ENCODE data around the gene FCRLA.
"Not testable (repeated sequence)": the region's sequence is repeated elsewhere in the genome, so short reads cannot be mapped to it uniquely, and the experiment has no call there.

FCRLA gene

DNA sequence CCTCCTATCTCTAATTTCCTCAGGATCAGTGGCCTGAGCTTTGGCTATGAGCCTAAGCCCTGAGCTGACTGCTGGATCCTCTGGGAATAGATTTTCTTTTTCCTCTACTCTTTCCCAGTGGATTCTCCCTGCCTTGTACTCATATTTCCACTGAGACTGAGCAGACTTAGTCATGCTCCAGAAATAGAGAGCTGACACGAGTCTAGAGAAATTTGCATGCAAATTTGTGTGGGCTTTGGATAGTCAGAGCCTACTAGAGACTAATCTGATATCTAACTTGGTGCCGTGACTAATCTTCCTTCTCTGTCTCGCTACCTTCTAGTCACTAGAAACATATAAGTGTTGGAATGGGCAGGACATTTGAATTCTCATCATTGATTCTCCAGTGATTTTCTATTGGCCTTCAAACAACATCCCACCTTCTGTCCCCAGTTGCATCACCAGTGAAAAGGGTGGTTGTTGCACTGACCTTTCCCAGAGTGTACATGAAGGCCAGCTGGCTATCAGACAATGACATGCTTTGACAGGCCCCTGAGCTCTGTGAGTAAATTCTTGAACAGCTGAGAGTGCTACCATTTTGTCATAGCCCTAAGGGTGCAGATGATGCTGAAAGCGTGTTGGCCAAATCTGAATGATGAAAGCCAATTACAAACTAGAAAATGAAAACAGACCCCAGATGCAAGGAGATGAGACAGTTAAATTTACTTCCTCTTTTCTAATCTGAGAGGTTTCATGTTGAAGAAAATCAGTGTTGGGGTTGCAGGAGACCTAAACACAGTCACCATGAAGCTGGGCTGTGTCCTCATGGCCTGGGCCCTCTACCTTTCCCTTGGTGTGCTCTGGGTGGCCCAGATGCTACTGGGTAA, at the start of gene FCRLA:
Gene FCRLA (plus strand): TSS at position 748 of the 866 bp plus-strand sequence. CDS start 36 bp downstream, at position 784.
- no peak for DNase-seq

GRCh38 chr1:161658524-161658923, 48.5 kb upstream of the FCRLA start:
- not testable (repeated sequence) for DNase-seq

- not testable (repeated sequence) for DNase-seq
Observed at GRCh38 chr1:161661660-161662311, 45.2 kb upstream of the FCRLA start.

DNA sequence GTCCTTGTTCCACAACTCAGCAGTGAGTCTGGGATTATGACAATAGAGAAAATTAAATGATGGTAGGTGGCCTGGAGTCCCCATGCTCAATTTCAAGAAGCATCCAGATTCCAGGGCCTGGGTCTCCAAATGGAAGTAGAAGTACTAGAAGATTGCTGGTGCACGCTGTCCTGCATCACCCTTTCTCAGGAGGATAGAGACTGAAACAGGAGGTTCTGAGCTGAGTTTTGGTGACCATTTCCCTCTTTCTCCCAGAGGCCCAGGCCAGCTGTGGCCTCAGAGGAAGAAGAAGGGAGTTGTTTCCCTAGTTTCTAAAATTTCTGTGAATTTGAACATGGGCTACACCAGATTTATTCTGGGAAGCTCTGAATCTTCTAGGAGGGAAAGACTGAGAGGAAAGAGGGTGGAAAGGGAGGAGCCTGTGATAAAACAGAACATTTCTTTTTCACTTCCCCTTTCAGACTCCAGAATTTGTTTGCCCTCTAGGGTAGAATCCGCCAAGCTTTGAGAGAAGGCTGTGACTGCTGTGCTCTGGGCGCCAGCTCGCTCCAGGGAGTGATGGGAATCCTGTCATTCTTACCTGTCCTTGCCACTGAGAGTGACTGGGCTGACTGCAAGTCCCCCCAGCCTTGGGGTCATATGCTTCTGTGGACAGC, 44.2 kb upstream of the FCRLA start, which contains the start of gene FCGR2B:
Gene FCGR2B (plus strand): TSS at position 460 of the 656 bp plus-strand sequence. CDS start 99 bp downstream, at position 559.
- DNase-seq = not testable (repeated sequence)

DNA sequence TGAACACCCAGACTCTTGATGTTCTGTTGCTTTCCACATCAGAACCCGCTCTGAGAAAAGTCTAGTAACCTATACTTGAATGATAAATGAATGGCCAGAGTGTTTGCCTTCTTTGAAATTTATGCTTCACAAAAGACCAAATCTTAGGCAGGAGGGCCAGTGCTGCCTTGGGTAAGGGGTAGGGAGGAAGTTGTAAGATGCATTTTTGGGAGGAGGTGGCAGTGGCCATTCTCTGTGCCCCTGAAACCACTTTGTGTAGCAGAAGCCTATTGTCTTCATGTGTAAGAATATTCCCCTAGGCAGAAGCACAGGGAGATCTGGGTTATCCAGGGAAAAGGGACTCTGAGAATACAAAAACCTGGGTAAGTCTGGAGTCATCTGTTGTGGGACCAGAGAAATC, 43.5 kb upstream of the FCRLA start:
- DNase-seq = not testable (repeated sequence)

GRCh38 chr1:161664689-161665088, 42.3 kb upstream of the FCRLA start:
- DNase-seq = not testable (repeated sequence)

GRCh38 chr1:161671045-161672020, 35.7 kb upstream of the FCRLA start:
- DNase-seq = not testable (repeated sequence)

DNA sequence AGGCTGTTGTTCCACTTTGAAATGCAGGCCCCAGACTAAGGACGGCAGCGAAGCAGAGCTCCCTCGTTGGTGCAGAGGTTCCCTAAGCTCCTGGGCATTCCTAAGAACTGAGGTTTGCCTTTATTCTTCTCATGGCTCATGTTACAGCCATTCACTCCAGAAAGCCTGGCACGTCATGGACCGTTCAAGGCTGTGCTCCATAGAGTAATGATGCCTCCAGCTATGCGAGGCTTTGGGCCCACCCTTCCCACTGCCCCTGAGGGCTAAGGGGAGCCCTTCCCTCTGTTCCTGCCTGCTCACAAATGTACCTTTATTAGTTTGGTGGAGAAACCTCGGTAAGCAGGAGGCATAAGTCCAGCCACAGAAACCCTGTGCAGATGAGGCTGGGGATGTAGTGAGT, 33.6 kb upstream of the FCRLA start:
- DNase-seq = not testable (repeated sequence)

- DNase-seq = not testable (repeated sequence)
Observed at GRCh38 chr1:161674447-161674846, 32.6 kb upstream of the FCRLA start.

- not testable (repeated sequence) for DNase-seq
Observed at GRCh38 chr1:161674908-161675307, 32.1 kb upstream of the FCRLA start.

DNA sequence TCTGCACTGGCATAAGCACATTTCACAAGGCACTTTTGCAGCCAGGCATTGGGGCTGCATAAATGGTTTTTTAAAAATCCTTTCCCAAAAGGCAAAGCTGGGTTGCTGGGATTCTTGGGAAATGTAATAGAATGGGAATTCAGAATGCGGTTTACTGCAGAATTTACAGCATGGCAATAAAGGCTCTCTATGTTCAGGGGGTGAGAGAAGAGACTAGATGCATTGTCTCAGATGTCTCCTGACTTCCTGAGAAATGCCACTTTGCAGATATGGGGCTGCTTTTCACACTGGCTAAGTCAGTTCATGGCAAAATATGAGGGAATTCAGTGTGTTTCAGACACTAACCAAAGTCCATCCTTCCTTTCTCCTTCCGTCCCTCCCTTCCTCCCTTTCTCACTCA, 30.6 kb upstream of the FCRLA start:
- DNase-seq = no peak

DNA sequence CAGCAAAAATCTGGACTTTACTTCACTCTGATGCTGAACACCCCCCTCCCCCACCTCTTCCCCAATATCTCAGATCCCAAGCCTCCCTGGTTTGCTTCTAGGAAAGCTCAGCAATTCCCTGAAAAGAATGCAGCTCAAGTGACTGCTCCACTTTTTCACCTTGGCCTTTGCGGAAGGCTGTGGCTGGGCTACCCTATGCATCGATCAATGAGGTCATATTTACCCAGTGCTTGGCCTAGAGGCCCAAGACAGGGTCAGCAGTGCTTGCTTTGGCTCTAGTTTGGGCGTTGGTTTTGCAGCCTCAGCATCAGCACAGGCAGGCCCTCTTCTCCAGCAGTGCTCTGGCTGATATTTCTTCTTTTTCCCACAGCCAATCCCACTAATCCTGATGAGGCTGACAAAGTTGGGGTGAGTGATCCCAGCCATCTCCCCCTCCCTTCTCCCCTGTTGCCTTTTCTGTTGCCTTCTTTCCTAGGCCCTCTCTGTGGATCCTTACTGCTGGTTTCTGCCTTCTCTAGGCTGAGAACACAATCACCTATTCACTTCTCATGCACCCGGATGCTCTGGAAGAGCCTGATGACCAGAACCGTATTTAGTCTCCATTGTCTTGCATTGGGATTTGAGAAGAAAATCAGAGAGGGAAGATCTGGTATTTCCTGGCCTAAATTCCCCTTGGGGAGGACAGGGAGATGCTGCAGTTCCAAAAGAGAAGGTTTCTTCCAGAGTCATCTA, 29.9 kb upstream of the FCRLA start:
- DNase-seq = no peak

GRCh38 chr1:161678500-161678899, 28.5 kb upstream of the FCRLA start:
- DNase-seq = no peak

DNA sequence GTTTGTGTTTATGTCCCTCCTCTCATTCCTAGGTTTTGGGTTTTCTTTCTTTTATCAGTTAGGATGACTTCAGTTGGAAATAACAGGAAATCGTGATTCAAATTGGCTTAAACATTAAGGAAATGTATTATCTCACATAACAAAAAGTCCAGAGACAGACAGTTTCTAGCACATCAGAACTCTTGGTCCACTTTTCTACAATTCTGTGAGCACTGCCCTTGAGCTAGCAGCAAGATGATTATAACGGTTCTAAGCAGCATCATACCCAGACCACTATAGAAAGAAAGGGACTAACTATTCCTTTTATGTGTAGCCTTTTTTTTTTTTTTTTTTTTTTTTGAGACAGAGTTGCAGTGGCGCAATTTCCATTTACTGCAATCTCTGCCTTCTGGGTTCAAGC, 25.1 kb upstream of the FCRLA start:
- DNase-seq = no peak

- DNase-seq = no peak
Observed at GRCh38 chr1:161688946-161689345, 18.1 kb upstream of the FCRLA start.

DNA sequence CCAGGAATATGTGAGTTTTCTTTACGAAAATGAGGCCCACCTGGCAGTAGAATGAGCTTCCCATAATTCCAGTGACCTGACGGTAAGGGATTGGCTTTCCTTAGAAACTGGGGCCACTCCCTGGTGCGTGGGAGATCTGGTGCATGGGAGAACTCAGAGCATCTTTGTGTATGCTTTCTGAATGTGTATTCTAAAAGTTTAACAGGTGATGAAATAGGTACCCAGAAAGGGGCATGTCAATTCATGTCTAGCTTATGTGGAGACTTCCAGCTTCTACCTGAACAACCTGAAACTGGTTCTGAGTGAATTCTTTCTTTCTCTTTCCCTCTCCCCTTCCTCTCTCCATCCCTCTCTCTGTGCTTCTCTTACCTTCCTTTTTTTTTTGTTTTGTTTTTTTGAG, 15.2 kb upstream of the FCRLA start:
- no peak for DNase-seq

GRCh38 chr1:161693020-161693712, 13.9 kb upstream of the FCRLA start:
- not testable (repeated sequence) for DNase-seq

DNA sequence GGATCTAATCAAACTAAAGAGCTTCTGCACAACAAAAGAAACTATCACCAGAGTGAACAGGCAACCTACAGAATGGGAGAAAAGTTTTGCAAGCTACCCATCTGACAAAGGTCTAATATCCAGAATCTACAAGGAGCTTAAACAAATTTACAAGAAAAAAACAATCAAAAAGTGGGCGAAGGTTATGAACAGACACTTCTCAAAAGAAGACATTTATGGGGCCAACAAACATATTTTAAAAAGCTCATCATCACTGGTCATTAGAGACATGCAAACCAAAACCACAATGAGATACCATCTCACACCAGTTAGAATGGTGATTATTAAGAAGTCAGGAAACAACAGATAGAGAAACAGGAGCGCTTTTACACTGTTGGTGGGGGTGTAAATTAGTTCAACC, 8.7 kb upstream of the FCRLA start:
- DNase-seq = not testable (repeated sequence)

DNA sequence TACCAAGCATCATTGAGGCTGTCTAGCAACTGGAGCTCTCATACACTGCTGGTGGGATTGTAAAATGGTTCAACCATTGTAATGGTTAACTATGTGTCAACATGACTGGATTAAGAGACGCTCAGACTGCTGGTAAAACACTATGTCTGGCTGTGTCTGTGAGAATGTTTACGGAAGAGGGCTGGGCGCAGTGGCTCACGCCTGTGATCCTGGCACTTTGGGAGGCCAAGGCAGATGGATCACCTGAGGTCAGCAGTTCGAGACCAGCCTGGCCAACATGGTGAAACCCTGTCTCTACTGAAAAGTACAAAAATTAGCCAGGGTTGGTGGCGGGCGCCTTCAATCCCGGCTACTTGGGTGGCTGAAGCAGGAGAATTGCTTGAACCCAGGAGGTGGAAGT, 4.8 kb upstream of the FCRLA start:
- DNase-seq = no peak

GRCh38 chr1:161705537-161705936, 1.5 kb upstream of the FCRLA start:
- no peak for DNase-seq

DNA sequence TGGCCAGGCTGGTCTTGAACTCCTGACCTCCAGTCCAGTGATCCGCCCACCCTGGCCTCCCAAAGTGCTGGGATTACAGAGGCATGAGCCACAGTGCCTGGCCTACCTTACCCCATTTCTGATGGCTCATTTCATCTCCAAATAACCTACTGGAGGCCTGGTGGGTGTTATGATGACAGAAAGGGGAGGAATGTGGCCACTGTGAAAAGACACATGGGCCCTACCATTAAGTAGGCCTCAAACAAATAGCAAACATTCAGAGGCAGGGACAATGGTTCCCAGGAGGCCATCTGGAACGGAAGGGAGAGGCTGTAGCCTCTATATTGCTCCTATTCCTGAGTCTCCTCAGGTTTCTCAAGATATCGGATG, 932 bp upstream of the FCRLA start:
- no peak for DNase-seq
